Measurements from ENCODE around the gene MACROD2.

- TF ChIP-seq, protein P1, sequence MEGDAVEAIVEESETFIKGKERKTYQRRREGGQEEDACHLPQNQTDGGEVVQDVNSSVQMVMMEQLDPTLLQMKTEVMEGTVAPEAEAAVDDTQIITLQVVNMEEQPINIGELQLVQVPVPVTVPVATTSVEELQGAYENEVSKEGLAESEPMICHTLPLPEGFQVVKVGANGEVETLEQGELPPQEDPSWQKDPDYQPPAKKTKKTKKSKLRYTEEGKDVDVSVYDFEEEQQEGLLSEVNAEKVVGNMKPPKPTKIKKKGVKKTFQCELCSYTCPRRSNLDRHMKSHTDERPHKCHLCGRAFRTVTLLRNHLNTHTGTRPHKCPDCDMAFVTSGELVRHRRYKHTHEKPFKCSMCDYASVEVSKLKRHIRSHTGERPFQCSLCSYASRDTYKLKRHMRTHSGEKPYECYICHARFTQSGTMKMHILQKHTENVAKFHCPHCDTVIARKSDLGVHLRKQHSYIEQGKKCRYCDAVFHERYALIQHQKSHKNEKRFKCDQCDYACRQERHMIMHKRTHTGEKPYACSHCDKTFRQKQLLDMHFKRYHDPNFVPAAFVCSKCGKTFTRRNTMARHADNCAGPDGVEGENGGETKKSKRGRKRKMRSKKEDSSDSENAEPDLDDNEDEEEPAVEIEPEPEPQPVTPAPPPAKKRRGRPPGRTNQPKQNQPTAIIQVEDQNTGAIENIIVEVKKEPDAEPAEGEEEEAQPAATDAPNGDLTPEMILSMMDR (conservative IDR thresholded peaks at IDR 0.05 in 1 of 2, IDR thresholded peaks at IDR 0.05 in 1 of 2; ENCODE audit: extremely low read depth in 1 of 2, insufficient read depth in 1 of 2, low read depth in 1 of 2, low read length in 2 of 2): no peak
- no peak for TF ChIP-seq EZH2 (IDR thresholded peaks at IDR 0.05; ENCODE audit: borderline replicate concordance, low read length)
Observed at GRCh38 chr20:14570811-14571210, 575.5 kb downstream of the MACROD2 start.

All from mammary epithelial cell (primary cell).